ENCODE results near the gene IFNK. TPM values are rescaled to one million over a fixed set of nuclear protein-coding genes. Genes with fewer than 3 reads are reported as not detected.

IFNK gene
- total and polyA plus RNA-seq, 2 donors (not counting 1 experiment from before 2014, with no cell fraction given) = not detected

GRCh38 chr9:27511771-27512170 lies 12.3 kb upstream of the IFNK start:
- H3K4me3 ChIP-seq (replicated peaks in 1 of 4; ENCODE audit: control extremely low read depth in 1 of 4, insufficient read depth in 1 of 4, low read depth in 3 of 4, low read length in 4 of 4) = no peak overlapping the region
- H3K4me2 ChIP-seq (ENCODE audit: extremely low read depth, insufficient read depth, low read length) = no peak overlapping the region
- no peaks in the 10 kb centered on the region for H3K36me3 ChIP-seq (ENCODE audit: control insufficient read depth, insufficient read depth, low read length)
- H3K4me1 ChIP-seq (ENCODE audit: control insufficient read depth, extremely low read depth, insufficient read depth, low read length) = no peaks in the 10 kb centered on the region
- no peaks in the 10 kb centered on the region for H4K20me1 ChIP-seq (ENCODE audit: control insufficient read depth, extremely low read depth, insufficient read depth, low read length)
- H2AFZ ChIP-seq (ENCODE audit: low read length) = no peak overlapping the region
- no peak overlapping the region for H3K9ac ChIP-seq (ENCODE audit: insufficient read depth, low read length)
- no peak for DNase-seq (ENCODE audit: low read depth in 2 of 2)
- no peaks in the 10 kb centered on the region for H3K9me3 ChIP-seq (ENCODE audit: control insufficient read depth, insufficient read depth, low read depth, low read length)
- TF ChIP-seq CTCF (conservative IDR thresholded peaks at IDR 0.05 in 1 of 2, IDR thresholded peaks at IDR 0.05 in 1 of 2; ENCODE audit: low read depth in 1 of 2, low read length in 2 of 2) (no peak), EZH2 (IDR thresholded peaks at IDR 0.05; ENCODE audit: low read length, missing control alignments) (no peak)
- H3K79me2 ChIP-seq (ENCODE audit: control insufficient read depth, insufficient read depth, low read length) = no peaks in the 10 kb centered on the region
- no peak overlapping the region for H3K27ac ChIP-seq (ENCODE audit: insufficient read depth, low read length)
- H3K27me3 ChIP-seq (ENCODE audit: control insufficient read depth, insufficient read depth, low read length) = no peaks in the 10 kb centered on the region

GRCh38 chr9:27514551-27514950 lies 9.5 kb upstream of the IFNK start:
- DNase-seq (ENCODE audit: low read depth in 2 of 2) = no peak
- Histone ChIP-seq H3K27ac (ENCODE audit: insufficient read depth, low read length) (no peak overlapping the region), H2AFZ (ENCODE audit: low read length) (no peak overlapping the region), H3K79me2 (ENCODE audit: control insufficient read depth, insufficient read depth, low read length) (no peaks in the 10 kb centered on the region), H3K9ac (ENCODE audit: insufficient read depth, low read length) (no peak overlapping the region), H3K27me3 (ENCODE audit: control insufficient read depth, insufficient read depth, low read length) (no peaks in the 10 kb centered on the region), H3K9me3 (ENCODE audit: control insufficient read depth, insufficient read depth, low read depth, low read length) (no peaks in the 10 kb centered on the region), H3K4me2 (ENCODE audit: extremely low read depth, insufficient read depth, low read length) (no peak overlapping the region), H3K36me3 (ENCODE audit: control insufficient read depth, insufficient read depth, low read length) (no peaks in the 10 kb centered on the region), H3K4me3 (replicated peaks in 1 of 4; ENCODE audit: control extremely low read depth in 1 of 4, insufficient read depth in 1 of 4, low read depth in 3 of 4, low read length in 4 of 4) (no peak overlapping the region), H3K4me1 (ENCODE audit: control insufficient read depth, extremely low read depth, insufficient read depth, low read length) (no peaks in the 10 kb centered on the region), H4K20me1 (ENCODE audit: control insufficient read depth, extremely low read depth, insufficient read depth, low read length) (no peaks in the 10 kb centered on the region)
- no peak for TF ChIP-seq EZH2 (IDR thresholded peaks at IDR 0.05; ENCODE audit: low read length, missing control alignments)
- TF ChIP-seq CTCF (conservative IDR thresholded peaks at IDR 0.05 in 1 of 2, IDR thresholded peaks at IDR 0.05 in 1 of 2; ENCODE audit: low read depth in 1 of 2, low read length in 2 of 2) = no peak

DNA sequence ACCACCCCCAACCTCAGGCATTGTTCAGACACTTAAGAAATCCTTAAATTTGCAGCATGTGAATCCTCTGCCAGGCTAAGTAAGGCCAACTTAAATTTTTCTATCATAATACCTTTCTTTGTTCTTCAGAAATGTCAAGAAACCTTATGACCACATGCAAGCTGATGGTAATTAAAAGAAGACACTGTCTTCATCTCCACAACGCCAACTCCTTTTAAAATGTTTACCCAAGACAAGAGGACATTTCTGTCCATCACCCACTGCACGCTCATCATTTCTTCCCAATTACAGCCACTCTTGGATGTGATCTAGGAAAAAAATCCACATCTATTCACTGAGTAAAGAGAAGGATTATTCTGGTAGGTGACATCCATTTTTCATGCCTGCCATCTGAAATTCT lies 6.1 kb upstream of the IFNK start:
- Histone ChIP-seq H3K79me2 (ENCODE audit: control insufficient read depth, insufficient read depth, low read length) (no peaks in the 10 kb centered on the region), H3K9me3 (ENCODE audit: control insufficient read depth, insufficient read depth, low read depth, low read length) (no peaks in the 10 kb centered on the region), H3K27me3 (ENCODE audit: control insufficient read depth, insufficient read depth, low read length) (no peaks in the 10 kb centered on the region), H2AFZ (ENCODE audit: low read length) (no peak overlapping the region), H3K27ac (ENCODE audit: insufficient read depth, low read length) (no peak overlapping the region), H3K4me2 (ENCODE audit: extremely low read depth, insufficient read depth, low read length) (no peak overlapping the region), H3K4me3 (replicated peaks in 1 of 4; ENCODE audit: control extremely low read depth in 1 of 4, insufficient read depth in 1 of 4, low read depth in 3 of 4, low read length in 4 of 4) (no peak overlapping the region), H3K4me1 (ENCODE audit: control insufficient read depth, extremely low read depth, insufficient read depth, low read length) (no peaks in the 10 kb centered on the region), H4K20me1 (ENCODE audit: control insufficient read depth, extremely low read depth, insufficient read depth, low read length) (no peaks in the 10 kb centered on the region), H3K36me3 (ENCODE audit: control insufficient read depth, insufficient read depth, low read length) (no peaks in the 10 kb centered on the region), H3K9ac (ENCODE audit: insufficient read depth, low read length) (no peak overlapping the region)
- TF ChIP-seq CTCF (conservative IDR thresholded peaks at IDR 0.05 in 1 of 2, IDR thresholded peaks at IDR 0.05 in 1 of 2; ENCODE audit: low read depth in 1 of 2, low read length in 2 of 2) (no peak), EZH2 (IDR thresholded peaks at IDR 0.05; ENCODE audit: low read length, missing control alignments) (no peak)
- DNase-seq (ENCODE audit: low read depth in 2 of 2) = no peak
